HG02938 (cell line): Measurements from ENCODE around the gene PREP.
"Not testable (repeated sequence)": the region's sequence is repeated elsewhere in the genome, so short reads cannot be mapped to it uniquely, and the experiment has no call there.

ENCODE experiments used
- ATAC-seq: cut with Tn5 transposase; IDR thresholded peaks from one replicate; pipeline ENCODE4 v1.9.1; 2021; ENCODE audit warnings: mild to moderate bottlenecking, moderate library complexity; ENCODE audit not compliant: unreplicated experiment

The PREP gene

DNA sequence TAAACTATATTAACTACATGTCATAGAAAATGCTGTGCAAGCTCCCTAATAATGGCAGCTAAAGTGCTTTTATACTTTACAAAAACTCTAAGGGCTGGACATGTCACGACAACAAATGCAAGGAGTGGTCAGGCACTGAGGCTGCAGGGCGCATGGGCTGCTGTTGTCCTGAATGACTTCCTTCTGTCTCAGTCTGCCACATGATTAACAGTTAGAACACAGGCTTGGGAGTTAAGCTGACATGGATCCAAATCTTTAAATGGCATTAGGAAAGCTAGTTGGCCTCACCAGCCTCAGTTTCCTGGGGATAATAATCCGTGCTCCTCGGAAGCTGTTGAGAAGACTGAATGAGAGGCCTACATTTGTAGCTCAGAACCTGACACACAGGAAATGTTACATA lies 57.4 kb downstream of the PREP start:
- ATAC-seq, result no peak

DNA sequence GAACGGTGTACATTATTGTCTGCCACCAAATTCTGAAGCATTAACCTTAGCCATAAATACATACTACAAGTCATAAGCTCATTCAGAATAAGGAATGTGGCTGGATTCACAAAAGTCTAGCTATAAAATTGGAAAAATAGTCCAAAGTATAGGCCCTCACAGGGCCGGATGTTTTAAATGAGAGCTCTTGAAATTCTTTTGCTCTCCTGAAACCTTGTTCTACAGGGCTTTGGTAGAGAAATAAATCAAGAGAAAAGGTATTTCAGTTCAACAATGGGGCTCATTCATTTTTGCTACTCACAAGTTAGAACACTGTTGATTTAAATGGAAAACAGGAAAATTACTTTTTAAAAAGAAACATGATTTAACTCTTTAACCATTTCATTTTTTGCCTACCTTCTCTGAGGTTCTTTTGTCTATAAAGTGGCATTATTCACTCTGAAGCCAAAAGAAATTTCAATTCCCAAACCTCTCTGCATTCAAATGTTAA lies 58.0 kb downstream of the PREP start:
- ATAC-seq, result no peak

DNA sequence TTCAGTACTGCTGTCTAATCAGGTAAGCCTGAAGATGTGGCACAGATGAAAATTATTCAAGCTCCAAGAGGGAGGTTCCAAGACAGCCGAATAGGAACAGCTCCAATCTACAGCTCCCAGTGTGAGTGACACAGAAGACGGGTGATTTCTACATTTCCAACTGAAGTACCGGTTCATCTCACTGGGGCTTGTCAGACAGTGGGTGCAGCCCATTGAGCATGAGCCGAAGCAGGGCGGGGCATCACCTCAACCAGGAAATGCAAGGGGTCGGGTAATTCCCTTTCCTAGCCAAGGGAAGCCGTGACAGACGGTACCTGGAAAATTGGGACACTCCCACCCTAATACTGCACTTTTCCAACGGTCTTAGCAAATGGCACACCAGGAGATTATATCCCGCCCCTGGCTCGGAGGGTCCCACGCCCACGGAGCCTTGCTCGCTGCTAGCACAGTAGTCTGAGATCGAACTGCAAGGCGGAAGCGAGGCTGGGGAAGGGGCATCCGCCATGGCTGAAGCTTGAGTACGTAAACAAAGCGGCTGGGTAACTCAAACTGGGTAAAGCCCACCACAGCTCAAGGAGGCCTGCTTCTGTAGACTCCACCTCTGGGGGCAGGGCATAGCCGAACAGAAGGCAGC lies 64.4 kb downstream of the PREP start:
- not testable (repeated sequence) for ATAC-seq

DNA sequence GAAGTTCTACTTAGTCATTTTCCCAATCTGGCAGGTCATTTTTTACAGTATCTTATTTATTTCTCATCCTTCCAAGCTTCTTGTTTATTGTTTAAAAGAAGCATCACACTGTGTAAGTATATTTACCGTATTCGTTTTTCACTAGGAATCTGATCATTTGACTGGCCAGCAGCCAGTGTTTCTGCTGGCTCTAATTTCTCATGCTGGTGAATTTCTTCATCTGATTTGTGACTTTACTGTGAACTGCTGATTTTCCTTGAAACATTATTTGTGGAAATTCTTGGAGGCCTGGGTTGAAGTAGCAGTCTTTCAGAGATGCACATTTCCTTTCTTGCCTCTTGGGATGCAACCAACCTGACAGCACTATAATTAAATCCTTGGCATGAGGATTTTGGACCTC lies 65.9 kb downstream of the PREP start:
- no peak for ATAC-seq

DNA sequence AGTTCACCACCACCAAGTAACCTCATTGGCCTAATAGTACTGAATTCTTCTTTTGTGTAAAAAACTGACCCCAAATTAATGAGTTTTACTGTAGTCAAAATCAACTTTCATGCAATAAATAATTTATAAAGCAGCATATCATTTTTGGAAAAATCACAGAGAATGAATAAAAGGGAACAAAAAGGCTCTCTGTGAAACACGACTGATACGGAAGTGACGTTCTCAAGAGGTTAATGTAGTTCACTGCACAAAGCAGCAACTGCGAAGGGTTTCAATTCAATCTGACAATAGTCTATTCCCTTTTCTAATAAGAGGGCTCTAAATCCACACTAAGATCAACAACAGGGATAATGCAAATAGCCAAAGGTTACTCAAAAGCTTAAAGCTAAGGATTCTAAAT lies 70.3 kb downstream of the PREP start:
- ATAC-seq, result no peak

DNA sequence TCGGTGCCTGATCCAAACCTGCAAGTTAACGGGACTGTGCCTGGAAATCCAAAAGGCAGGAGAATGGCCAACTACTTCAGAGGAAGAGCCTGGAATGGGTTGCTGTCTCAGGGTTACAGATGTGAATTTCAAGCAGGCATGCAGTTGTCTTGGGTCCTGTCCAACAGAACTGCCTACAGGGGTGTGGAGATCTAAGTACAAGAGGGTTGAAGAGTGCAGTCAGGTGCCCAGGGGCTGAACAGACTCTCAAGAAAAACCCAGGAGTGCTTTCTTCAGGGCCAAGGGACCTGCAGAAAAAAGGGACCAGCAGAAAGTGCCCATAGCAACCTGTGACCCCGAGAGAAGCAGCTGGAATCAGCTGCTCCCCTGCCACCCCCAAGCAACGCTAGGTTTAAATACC lies 71.0 kb downstream of the PREP start:
- no peak for ATAC-seq

DNA sequence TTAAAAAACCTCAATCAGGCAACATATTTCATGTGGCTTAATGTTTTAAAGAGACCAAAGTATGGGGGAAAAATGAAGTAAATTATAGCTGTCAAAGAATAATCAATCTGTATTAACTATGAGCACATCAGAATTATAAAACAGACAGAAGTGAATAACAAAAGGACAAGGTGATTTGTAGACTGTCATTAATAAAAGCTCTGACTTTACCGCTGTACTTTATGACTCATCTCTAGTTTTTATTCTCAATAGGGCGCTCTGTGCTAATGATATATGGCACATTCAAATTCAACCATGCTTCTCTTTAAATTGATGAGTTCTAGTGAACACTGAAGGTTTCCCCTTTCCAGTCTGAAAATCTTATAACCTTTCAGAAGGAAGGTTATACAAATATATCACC lies 72.0 kb downstream of the PREP start:
- ATAC-seq, result no peak

DNA sequence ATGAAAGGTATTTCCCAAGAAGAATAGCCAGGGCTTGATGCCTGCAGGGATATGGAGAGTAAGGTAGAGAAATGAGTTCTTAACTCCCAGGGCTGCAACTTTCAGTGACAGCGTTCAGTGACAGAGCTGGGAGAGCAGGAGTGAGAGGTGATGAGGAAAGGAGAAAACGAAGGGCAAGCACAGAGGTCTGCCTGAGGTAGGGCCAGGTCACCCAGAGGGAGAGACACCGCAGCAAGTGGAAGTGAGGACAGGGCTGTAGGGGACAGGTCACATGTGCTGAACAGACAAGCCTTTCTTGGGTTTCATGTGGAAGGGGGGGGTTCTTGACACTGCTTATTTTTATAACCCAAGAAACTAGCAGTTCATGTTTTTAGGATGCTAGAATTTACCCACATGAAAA lies 72.5 kb downstream of the PREP start:
- no peak for ATAC-seq

DNA sequence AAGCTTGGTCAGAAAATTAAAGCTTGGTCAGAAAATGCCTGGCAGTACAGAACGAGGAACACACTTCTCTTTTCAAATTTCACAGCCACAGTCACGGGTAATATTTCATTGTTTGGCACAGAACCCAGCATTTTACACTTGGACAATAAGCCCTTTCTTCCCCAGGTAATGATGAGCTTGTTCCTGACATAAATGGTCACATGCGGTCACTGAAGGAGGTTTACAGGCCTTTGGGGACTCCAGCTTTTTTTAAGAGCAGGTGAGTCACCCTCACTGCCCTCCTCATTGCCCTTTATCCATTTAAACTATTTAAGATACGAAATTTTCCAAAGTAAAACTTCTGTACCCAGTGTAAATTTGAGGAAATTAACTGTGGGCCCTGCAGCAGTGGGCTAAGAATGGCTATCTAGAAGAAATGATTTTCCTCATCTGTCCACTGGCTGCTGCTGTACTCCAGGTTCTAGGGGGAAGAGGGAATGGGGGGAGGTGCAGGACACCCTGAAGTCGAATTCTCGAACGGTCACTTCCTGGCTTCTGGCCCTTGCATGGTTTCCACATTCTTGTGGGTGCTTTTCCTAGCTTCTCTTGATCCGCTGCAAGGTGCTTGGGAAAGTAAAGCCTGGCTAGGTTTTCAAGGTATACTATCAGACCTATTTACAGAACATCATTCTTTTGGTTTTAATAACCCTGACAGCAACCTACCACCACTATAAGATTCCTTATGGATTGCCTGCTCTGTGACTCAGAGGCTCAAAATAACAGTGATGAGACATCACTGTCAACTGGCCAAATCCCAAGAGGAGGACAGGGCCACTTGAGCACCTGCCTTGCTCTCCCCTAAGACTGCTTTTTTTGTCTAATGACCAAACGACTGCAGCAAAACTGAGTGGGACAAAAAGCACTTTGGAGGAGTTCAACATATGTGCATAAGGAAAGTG lies 75.8 kb downstream of the PREP start:
- no peak for ATAC-seq

DNA sequence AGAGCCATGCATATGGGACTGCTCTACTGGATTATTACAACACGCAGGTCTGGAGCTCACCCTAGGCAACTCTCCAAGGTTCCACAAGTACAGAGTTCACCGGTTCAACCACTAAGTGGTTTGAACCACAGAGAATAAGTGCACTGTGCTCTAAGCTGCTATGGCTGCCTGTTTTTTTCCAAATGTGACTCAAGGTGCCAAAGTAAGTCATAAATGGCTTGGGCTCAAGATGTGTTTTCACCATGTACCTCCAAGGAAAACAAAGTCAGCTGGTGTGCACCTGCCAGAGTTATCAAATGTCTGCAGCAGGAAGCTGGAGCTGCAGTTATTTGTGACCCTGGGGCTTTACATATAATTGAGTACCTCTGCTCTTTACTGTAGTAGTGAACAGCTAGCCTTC lies 76.7 kb downstream of the PREP start:
- no peak for ATAC-seq

DNA sequence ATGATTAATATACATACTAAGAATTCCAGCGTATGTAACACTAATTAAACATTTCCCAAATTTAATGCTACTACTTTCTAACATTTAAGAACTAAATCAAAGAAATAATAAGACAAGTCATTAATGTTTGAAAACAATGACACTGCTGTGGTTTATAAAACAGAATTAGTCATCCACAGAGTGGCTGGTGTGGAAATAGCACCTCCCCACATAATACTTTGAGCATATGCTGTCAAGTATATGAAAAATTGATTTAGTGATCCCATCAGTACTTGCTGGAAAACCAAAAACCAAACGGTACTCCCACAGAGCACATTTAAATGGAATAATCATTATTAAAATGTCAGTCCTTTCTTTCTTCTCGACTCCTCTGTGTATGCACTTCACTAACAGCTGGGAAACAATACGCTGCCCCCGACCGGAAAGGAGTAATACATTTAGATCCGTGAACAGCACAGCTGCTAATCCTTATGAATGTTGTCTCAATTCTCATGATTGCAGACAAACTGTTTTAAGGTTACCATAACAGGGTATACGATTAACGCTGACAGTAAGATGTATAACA lies 78.4 kb downstream of the PREP start:
- no peak for ATAC-seq

DNA sequence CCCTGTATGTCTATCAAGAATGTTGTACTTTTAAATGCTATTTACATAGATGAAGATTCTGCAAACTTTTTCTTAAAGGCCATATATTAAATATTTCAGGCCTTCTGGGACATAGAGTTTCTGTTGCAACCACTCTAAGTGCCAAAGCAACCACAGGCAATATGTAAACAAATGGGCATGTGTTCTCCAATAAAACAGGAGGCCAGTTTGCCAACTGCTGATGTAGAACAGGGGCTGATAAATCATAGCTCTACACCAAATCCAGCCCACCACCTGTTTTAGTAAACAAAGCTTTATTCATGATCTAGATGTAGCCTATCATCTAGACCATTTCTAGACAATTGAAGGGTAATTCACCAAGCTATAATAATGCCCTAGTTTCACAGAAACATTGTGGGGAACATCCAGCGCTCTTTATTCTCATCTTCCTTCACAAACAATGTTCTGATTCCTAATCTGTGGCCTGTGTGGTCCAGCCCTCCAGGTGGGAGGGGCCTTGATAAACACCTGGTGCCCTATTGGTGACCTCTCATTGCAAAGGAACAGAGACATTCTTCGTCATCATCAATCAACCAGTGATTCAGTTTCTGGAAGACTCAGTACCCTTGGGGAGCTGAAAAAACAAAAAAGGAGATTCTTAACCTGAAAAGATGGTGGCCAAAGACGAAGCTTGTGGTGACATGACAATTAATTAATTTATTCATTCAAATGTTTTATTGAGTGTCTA lies 80.2 kb downstream of the PREP start:
- no peak for ATAC-seq

DNA sequence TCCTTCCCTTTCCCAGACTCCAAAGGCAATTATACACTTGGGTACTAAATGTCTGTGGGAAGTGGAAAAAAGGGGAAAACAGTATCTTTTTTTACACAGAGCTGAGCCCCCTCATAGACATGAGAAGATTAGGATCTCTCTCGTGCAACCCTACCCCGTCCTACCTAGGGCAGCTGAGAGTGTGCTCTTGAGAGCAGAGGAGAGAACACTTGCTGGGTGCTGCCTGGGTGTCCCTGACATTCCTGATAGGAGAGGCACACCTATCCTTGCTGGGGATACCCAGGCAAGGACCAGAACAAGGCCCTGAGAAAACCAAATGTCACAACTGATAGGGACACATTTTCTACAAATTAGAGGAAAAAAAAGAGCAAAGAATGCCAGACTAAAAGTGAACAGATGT lies 81.2 kb downstream of the PREP start:
- no peak for ATAC-seq

DNA sequence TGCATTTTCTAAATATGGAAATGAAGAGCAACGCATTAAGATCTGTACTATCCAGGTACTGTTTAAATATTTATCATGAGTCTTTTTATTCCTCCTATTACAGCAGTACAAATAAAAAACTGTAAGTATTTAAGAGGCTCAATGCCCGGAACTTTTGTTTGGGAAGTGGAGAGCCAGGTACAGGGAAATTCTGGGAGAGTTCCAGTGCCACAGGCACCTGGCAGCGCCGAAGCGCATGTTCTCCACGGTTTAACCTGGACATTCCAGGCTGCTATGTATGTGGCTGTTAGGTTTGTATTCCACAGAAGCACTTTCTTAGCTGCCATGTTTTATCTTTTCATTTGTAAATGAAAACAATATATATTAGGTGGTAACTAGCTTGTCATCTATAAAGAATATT lies 81.7 kb downstream of the PREP start:
- no peak for ATAC-seq

DNA sequence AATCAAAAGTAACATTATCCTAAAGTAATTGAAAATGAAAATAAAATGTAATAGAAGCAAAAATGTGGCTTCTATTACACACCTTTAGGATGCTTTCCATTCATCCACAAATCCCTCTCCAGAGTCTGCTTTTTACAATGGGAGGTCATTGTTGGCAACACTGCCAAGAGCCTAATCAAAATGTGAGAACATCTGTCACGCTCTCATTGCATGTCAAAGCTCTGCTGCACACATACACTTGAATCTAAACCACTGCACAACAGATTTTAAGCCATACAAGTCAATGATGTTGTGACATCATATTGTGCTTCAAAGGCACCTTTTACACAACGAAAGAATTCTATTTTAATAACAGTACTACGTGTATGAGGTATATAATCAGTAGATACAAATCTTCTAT lies 82.1 kb downstream of the PREP start:
- no peak for ATAC-seq

DNA sequence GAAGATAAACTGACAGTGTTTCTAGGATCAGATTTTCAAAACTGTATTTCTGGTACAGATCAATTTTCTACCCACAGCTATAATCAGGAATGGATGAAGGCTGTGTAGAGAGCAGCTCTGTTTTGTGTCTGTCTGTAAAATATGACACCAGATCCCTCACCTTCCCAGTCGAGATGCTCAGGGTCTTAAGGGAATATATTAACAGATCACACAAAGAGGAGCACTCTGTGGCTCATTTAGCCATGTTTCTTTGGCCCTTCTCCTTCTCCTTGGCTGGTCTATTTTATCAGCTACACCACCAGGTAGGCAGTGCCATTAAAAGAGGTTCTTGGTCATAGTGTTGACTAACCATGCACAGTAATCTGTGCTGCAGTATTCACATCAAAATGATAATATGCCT lies 82.6 kb downstream of the PREP start:
- no peak for ATAC-seq

DNA sequence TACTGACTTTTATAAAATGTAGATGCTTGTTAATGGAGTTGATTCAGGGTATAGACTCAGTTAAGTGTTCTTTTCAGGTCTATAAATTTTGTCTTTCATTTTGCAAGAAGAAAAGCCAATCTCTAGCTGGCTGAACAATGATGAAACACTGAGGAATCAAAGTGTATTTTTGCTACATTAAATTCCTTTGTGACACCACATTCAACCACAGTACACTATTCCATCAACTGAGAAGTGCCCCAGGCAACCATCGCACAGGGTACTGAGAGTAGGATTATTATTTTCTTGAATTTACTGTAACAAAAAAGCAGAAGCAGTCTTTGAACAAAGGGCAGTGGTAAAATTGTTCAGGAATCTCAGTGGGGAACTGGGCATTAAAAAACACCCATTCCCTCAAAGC lies 83.6 kb downstream of the PREP start:
- no peak for ATAC-seq

DNA sequence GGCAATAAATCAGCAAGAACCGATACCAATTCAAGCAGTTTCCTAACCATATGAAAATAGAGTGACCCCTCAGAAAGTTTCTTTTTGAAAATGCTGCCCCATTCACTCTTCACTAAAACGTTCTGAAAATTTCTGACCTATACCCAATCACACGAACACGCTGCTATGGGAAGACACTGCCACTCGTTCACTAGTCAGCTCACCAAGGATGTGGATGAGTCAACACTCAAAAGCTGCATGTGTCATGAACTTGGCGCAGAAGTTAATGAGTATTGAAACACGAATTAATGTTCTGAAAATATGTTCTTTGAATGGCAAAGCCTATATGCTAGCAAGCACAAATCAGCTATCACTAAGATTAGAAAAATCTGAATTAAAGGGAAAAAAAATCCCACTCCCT lies 84.2 kb downstream of the PREP start:
- no peak for ATAC-seq

DNA sequence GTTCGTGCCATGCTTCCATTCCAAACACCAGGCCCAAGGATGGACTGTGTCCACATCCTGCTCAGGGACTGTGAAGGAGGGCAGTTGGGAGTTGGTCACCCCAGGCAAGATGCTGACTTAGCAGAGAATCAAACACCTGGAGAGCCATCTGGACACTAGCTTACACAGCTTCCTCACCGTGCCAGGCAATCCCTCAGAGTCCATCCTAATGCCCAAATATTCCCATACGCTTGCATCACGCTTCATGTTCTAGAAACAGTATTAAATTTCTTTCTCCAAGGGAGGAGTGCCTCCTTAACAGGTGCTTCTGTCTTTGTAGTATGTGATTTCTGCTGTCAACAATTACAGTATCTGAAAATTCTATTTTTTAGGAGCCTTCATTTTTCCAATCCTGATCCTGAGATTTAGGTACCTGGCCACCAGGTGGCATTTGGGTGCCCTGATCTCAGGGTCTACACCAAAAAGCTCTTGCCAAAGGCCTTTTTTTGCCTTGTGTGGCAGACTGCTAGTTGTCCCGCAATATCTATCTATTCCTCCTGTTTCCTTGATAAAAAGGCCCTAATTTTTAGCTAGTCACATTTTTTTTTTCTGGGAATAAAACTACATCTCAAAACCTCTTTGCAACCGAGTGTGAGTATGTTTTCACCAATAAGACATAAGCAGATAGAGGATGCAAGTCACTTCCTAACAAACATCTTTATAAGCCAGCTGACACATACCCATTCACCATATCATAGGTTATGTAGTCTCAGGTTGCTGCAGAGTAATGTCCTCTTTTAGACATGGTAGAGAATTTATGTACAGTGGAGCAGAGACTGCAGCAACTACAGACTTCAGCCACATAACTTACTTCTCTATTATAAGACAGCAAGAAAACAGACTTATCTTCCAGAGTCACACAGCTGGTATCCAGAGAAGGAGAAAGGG lies 85.0 kb downstream of the PREP start:
- ATAC-seq, result no peak

DNA sequence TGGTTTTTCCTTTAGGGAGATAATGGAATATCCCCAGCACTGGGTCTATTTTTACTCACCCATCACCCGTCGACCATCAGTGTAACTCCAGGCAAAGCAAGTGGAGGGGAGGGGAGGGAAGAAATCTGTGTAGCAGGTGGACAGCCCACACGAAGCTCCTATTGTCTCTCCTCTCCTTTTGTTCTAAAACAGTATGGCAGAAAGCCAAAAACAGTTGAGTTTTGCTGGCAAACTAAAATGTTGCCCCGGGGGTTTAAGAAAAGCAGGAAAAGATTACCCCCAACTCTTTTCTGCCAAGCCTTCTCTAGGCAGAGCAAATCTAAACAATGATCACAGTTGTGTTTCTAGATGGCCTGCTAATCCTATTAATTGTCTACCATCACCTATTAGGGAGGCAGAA lies 89.7 kb downstream of the PREP start:
- no peak for ATAC-seq
